SK-N-SH treated with all-trans-retinoic acid at 6 μM for 48 hours (cell line): Measurements from ENCODE around the gene RAD51B.

Experiments used
- BACH2 ChIP-seq: fragments of 250-450 bp; sonication (Bioruptor Pico); IDR thresholded peaks from 2 replicates; pipeline ENCODE4 v1.9.0; 2021; ENCODE audit warnings: mild to moderate bottlenecking, borderline replicate concordance
- POU6F1 ChIP-seq: fragments of 250-450 bp; sonication (Bioruptor Pico); IDR thresholded peaks from 2 replicates; pipeline ENCODE4 v1.8.0; 2021; ENCODE audit warnings: low read depth, mild to moderate bottlenecking, moderate library complexity, borderline replicate concordance
- TCF4 ChIP-seq: fragments of 250-450 bp; sonication (Bioruptor Pico); IDR thresholded peaks from 2 replicates; pipeline ENCODE4 v1.8.0; 2021; ENCODE audit warnings: mild to moderate bottlenecking, moderate library complexity, borderline replicate concordance
- ZFP30 ChIP-seq: fragments of 450-650 bp; formaldehyde crosslinking; IDR thresholded peaks from 2 replicates; pipeline ENCODE4 v1.5.0; 2022; ENCODE audit warnings: mild to moderate bottlenecking, moderate library complexity
- TF ChIP-seq, protein P1 (sequence below): fragments of 250-450 bp; sonication (Bioruptor Pico); IDR thresholded peaks from 2 replicates; pipeline ENCODE4 v1.5.1; 2020; ENCODE audit warnings: low read depth, mild to moderate bottlenecking, moderate library complexity
- TF ChIP-seq, protein P2 (sequence below): fragments of 250-450 bp; sonication (Bioruptor Pico); IDR thresholded peaks from 2 replicates; pipeline ENCODE4 v1.5.0; 2020; ENCODE audit warnings: mild to moderate bottlenecking, moderate library complexity
- TF ChIP-seq, protein P3 (sequence below): fragments of 250-450 bp; sonication (Bioruptor Pico); IDR thresholded peaks from 2 replicates; pipeline ENCODE4 v1.8.0; 2020; ENCODE audit warnings: mild to moderate bottlenecking, moderate library complexity, borderline replicate concordance

GRCh38 chr14:68532496-68532895 lies 712.9 kb downstream of the RAD51B start:
- TF ChIP-seq ZFP30 (CRISPR knock-in tag) (no peak), BACH2 (CRISPR knock-in tag) (no peak), TCF4 (CRISPR knock-in tag) (no peak), POU6F1 (CRISPR knock-in tag) (no peak)
- TF ChIP-seq, protein P1, sequence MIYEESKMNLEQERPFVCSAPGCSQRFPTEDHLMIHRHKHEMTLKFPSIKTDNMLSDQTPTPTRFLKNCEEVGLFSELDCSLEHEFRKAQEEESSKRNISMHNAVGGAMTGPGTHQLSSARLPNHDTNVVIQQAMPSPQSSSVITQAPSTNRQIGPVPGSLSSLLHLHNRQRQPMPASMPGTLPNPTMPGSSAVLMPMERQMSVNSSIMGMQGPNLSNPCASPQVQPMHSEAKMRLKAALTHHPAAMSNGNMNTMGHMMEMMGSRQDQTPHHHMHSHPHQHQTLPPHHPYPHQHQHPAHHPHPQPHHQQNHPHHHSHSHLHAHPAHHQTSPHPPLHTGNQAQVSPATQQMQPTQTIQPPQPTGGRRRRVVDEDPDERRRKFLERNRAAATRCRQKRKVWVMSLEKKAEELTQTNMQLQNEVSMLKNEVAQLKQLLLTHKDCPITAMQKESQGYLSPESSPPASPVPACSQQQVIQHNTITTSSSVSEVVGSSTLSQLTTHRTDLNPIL (CRISPR knock-in tag) = no peak
- TF ChIP-seq, protein P2, sequence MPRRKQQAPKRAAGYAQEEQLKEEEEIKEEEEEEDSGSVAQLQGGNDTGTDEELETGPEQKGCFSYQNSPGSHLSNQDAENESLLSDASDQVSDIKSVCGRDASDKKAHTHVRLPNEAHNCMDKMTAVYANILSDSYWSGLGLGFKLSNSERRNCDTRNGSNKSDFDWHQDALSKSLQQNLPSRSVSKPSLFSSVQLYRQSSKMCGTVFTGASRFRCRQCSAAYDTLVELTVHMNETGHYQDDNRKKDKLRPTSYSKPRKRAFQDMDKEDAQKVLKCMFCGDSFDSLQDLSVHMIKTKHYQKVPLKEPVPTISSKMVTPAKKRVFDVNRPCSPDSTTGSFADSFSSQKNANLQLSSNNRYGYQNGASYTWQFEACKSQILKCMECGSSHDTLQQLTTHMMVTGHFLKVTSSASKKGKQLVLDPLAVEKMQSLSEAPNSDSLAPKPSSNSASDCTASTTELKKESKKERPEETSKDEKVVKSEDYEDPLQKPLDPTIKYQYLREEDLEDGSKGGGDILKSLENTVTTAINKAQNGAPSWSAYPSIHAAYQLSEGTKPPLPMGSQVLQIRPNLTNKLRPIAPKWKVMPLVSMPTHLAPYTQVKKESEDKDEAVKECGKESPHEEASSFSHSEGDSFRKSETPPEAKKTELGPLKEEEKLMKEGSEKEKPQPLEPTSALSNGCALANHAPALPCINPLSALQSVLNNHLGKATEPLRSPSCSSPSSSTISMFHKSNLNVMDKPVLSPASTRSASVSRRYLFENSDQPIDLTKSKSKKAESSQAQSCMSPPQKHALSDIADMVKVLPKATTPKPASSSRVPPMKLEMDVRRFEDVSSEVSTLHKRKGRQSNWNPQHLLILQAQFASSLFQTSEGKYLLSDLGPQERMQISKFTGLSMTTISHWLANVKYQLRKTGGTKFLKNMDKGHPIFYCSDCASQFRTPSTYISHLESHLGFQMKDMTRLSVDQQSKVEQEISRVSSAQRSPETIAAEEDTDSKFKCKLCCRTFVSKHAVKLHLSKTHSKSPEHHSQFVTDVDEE = no peak
- TF ChIP-seq, protein P3, sequence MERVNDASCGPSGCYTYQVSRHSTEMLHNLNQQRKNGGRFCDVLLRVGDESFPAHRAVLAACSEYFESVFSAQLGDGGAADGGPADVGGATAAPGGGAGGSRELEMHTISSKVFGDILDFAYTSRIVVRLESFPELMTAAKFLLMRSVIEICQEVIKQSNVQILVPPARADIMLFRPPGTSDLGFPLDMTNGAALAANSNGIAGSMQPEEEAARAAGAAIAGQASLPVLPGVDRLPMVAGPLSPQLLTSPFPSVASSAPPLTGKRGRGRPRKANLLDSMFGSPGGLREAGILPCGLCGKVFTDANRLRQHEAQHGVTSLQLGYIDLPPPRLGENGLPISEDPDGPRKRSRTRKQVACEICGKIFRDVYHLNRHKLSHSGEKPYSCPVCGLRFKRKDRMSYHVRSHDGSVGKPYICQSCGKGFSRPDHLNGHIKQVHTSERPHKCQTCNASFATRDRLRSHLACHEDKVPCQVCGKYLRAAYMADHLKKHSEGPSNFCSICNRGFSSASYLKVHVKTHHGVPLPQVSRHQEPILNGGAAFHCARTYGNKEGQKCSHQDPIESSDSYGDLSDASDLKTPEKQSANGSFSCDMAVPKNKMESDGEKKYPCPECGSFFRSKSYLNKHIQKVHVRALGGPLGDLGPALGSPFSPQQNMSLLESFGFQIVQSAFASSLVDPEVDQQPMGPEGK = no peak
